Tongue (tissue), 2 donors: ENCODE data around the gene PAM16. TPM values are rescaled to one million over a fixed set of nuclear protein-coding genes. Genes with fewer than 3 reads are reported as not detected.
"Not testable (repeated sequence)": the region's sequence is repeated elsewhere in the genome, so short reads cannot be mapped to it uniquely, and the experiment has no call there.

ENCODE experiments used
- DNase-seq: peaks from one replicate; pipeline ENCODE4 v3.0.0-alpha.2; 2015
- total RNA-seq: library from RNA; depleted of rRNA; stranded (reverse); fragments of >200 nt; gene quantifications from one replicate; pipeline ENCODE4 v1.2.3, GENCODE V29; 2014

PAM16 gene
- total RNA-seq, 1 donor from 2014 or later = 16.9 TPM

DNA sequence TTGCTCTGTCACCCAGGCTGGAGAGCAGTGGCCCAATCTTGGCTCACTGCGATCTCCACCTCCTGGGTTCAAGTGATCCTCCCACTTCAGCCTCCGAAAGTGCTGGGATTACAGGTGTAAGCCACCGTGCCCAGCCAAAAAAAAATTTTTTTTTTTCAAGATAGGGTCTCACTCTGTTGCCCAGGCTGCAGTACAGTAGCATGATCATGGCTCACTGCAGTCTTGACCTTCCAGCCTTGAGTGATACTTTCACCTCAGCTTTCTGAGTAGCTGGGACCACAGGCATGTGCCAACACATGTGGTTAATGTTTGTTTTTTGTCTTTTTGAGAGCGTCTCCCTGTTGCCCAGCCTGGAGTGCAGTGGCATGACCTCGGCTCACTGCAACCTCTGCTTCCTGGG, 1.7 kb upstream of the PAM16 start:
- no peak for DNase-seq

- DNase-seq = no peak
Measured at GRCh38 chr16:4351880-4352279, 759 bp upstream of the PAM16 start.

DNA sequence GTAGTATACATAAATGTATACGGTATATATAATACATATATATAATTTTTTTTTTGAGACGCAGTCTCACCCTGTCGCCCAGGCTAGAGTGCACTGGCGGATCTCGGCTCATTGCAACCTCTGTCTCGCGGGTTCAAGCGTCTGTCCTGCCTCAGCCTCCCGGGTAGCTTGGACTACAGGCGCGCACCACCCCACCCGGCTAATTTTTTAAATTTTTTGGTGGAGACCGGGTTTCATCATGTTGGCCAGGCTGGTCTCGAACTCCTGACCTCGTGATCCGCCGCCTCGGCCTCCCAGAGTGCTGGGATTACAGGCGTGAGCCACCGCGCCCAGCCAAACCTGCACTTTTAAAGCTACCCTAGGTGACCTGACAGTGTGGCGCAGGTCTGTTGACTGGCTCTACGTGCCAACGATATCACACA, 745 bp downstream of the PAM16 start:
- DNase-seq = no peak

DNA sequence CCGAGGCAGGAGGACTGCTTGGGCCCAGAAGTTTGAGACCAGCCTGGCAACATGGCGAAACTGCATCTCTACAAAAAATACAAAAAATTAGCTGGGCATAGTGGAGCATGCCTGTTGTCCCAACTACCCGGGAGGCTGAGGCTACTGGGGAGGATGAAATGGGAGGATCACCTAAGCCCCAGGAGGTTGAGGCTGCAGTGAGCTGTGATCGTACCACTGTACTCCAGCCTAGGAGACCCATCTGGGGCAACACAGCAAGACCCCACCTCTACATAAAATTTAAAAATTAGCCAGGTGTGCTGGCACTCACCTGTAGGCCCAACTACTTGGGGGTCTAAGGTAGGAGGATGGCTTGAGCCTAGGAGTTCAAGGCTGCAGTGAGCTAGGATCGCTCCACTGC, 1.8 kb downstream of the PAM16 start:
- no peak for DNase-seq

DNA sequence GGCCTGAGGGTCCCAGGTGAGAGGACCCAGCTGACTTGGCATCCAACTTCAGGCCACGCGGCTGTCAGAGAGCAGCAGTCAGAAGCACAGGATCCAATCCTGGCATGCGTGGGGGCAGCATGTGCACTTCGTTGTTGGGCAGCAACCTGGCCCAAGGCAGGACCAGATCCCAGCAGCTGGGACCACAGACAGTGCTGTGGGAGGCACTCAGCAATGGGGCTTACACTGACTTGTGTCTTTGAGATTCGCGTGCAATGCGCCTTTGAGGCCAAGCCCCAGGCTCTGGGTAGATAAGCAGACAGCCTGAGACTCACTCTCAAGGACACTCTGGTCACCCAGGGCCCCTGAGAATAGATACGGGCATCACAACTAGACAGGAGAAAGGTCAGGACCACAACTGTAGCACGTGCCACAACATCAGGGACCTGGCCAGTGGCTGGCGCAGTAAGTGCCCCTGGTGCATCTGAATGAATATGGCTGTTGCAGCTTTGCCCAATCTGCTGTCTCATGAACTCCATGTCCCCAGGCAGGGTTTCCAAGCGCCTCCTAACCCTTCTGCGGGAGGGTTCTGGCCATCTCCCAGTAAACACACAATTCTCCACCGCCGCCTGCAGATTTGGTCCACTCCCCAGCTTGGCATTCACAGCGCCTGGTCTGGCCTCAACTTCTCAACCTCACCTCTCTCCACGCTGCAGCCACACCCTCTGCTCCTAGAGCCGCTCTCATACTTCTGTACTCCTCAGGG, 3.2 kb downstream of the PAM16 start:
- no peak for DNase-seq

DNA sequence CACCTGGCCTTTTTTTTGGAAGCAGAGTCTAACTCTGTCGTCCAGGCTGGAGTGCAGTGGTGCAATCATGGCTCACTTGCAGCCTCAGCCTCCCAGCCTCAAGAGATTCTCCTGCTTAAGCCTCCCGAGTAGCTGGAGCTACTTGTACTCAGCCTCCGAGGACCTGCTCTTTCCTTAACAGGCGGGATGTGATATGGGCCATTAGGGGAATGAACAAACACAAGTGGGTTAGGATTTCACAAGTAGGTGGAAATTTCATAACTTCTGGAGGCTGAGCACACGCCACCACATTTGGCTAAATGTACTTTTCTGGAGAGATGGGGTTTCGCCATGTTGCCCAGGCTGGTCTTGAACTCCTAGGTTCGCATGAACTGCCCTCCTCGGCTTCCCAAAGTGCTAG, 4.1 kb downstream of the PAM16 start:
- DNase-seq = no peak

DNA sequence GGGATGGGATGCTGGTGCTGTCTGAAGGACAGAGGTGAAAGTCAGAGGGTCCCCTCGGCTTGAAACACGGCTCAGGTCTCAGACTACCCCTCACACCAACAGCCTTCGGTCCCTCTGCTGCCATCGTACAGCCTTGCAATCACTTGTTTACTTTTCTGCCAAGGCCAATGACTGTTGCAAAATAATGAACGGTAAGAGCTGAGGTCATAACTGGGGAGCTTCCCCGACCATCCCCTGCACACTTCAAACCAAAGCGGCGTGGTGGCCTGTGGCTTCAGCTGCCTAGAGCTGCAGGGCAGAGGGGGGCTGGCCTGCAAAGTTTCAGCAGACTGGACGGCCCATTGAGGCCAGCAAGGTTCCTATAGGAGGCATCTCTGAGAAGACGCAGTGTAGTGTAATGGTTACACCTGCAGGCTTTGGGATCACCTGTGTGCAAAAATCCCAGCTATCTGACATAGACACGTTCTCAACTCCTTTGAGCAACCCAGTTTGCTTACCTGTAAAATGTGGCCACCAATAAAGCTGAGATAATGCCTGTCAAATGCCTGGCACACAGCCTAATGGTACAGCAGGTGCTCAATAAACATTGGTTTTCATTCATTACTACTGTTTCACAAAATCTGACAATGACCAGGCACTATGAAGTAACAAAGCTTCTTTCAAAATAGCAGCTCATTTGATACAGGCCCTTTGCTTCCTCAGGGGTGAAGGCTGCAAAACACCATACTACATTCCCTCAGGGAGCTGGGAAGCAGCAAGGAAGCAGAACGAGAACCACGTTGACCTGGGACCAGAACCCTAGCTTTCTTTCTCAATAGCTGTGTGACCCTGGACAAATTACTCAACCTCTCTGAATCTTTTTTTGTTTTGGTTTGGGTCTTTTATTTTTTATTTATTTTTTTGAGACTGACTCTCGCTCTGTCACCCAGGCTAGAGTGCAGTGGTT, 5.0 kb downstream of the PAM16 start:
- no peak for DNase-seq

DNA sequence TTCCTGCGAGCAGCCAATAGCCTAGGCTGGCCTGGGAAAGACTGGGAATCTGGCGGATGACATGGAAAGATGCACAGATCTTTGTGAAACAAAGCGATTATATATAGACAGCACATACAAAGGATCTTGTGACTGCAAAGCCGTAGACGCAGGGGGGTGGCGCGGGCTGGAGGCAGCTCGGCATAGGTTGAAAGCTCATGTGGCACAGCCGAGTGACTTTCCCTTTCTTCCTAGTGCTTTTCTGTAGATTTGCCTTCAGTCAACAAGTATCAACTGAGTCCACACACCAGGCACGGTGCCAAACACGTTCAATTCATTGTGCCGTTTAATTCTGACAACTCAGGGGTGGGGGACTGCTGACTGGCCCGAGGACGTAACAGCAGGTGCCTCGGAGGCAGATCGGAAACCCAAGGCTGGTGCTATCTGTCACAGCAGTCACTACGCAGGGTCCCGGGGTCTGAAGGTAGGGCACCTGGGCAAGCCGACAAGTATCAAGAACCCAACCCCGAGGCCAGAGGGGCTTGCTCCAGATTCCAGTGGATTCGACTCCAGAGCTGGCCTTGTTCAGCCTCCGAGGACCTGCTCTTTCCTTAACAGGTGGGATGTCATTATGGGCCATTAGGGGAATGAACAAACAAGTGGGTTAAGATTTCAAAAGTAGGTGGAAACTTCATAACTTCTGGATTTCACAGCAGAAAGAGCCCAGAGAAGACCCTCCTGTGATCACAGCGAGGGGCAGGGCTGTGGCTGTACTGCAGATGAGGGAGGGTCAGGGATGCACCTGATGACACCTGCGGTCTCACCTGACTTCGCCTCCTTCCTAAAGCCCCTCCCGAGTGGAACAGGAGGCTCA, 5.9 kb downstream of the PAM16 start:
- no peak for DNase-seq

- DNase-seq = not testable (repeated sequence)
Measured at GRCh38 chr16:4344300-4344982, 6.7 kb downstream of the PAM16 start.

DNA sequence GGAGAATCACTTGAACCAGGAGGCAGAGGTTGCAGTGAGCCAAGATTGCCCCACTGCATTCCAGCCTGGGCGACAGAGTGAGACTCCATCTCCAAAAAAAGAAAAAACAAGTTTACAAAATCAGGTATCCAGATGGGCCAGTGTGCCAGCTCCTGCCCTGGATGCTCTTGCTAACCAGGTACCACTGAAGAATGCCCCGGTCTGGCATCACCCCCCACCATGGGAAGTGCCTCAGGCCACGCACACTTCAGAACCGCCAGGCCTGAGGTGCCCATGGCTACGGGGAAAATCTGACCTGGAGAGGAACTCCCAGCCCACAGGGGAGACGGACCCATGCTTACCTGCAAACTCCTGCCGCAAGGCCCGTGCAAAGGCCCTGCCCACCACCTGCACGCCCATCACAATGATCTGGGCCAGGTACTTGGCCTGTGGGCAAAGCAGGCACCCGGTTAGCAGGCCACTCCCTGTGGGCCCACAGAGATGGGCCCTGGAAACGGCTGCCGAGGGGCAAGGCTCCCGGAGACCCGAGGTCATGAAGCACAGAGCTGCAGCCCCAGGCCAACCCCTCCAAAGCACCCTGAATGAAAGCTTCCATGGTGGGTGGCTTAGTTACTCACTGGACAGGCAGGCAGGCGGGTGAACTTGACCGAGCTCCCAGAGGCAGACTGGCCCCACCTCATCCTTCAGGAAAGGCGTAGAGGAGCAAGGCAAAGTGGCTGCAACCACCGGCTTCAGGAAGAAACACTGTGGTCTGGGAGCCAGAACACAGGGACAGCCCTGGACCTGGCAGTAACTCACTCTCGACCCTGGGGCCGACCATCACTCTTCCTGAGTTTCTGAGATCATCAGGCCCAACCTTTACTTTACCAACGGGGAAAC, 8.0 kb downstream of the PAM16 start:
- DNase-seq = no peak

GRCh38 chr16:4341250-4341649, 9.9 kb downstream of the PAM16 start:
- DNase-seq = no peak

DNA sequence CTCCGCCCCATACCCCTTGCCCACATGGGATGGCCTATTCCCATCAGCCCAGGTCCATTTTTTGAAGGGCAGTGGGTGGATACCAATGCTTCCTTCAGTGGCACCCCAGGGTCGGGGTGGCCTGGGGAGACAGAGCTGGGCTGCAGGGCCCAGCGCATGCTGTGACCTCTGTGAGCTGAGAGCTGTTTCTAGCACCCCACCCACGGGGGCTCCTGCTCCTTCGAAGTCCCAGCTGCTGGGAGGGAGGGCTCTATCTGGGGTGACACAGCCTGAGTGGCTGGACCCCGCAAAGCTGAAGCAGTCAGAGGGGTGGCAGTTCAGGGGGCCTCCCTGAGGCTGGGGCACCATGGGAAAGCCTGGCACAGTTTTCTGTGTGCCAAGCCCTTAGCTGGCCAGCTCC, 10.7 kb downstream of the PAM16 start:
- DNase-seq = no peak

GRCh38 chr16:4339909-4340308, 11.2 kb downstream of the PAM16 start:
- DNase-seq = peak; percentile 84

DNA sequence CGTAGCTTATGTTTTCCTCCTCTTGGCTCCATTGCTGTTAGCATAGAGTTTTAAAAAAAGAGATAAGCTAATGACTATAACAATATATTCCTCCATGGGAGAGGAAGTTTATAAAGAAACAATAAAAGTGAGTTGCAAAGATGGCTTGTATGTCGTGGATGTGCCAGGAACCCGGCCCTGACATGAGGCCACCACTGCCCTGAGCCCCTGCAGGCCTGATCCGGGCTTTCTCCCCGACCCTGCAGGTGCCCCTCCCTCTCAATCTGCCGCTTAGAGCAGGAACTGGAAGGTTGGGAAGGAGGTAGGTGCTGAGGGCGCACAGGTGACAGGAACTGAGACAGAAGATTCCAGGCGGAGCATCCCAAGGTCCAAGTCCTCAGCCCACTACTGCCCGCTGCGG, 11.7 kb downstream of the PAM16 start:
- no peak for DNase-seq

- DNase-seq = no peak
Measured at GRCh38 chr16:4338712-4339299, 12.3 kb downstream of the PAM16 start.

DNA sequence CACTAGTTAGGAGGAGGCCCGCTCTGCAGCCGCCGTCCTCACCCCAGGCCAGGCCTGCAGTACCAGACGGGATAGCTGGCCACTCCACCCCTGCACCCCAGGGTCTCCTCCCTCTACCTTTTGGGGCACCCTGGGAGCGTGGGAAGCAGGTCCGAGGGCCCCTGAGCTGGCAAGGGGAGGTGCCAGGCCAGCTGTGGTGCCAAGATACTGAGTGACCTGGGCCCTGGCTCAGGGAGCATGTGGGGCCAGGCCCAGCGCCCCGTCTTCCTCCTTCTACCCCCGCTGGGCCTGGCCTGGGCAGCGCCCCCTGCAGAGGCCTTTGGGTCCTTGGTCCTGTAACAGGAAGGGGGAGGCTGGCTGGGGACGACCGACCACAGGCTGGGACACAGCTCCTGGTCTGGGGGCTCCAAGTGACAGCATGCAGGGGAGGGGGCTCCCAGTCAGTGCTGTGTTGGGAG, 13.0 kb downstream of the PAM16 start:
- no peak for DNase-seq

DNA sequence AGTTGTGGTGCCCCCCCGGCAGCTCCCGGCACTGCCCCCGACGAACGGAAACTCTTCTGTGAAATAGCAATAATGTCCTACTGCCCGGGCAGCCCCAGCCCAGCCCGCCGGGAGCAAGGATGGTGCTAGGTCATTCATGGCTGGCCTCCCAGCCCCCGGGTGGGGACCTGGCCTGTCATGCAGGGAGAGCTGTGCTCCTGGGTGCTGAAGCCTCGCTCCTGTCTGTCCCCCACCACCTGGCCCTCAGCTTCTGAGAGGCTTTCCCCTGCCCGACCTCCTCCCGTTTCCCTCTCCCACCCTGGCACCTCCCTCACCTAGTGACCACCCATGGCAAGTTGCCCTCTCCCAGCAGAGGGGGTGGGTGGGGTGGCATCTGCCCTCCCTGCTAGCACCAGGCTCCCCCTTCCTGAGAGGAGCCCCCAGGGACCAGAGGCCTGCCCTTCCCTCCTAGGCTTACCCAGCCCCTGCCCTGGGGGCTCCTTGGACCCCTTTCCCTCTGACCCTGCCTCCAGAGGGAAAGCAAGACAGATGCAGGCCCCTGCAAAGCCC, 13.5 kb downstream of the PAM16 start:
- DNase-seq = no peak

DNA sequence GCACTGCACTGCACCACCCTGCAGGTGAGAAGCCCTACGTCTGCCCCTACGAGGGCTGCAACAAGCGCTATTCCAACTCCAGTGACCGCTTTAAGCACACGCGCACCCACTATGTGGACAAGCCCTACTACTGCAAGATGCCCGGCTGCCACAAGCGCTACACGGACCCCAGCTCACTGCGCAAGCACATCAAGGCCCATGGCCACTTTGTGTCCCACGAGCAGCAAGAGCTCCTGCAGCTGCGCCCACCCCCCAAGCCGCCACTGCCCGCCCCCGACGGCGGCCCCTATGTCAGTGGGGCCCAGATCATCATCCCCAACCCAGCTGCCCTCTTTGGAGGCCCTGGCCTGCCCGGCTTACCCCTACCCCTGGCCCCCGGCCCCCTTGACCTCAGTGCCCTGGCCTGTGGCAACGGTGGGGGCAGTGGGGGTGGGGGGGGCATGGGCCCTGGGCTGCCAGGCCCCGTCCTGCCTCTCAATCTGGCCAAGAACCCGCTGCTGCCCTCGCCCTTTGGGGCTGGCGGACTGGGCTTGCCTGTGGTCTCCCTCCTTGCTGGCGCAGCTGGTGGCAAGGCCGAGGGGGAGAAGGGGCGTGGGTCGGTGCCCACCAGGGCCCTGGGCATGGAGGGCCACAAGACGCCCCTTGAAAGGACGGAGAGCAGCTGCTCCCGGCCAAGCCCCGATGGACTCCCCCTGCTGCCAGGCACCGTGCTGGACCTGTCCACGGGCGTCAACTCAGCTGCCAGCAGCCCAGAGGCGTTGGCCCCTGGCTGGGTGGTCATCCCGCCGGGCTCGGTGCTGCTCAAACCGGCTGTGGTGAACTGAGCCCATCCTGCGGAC, 14.2 kb downstream of the PAM16 start:
- no peak for DNase-seq
